Measurements from ENCODE around the gene FAM174A.
"Not testable (repeated sequence)": the region's sequence is repeated elsewhere in the genome, so short reads cannot be mapped to it uniquely, and the experiment has no call there.

FAM174A gene

GRCh38 chr5:100600298-100600994 lies 65.3 kb downstream of the FAM174A start:
- Mint-ChIP-seq H3K36me3 (ENCODE audit: low read depth) (no peaks in the 10 kb centered on the region), H3K27ac (no peak overlapping the region), H3K9me3 (no peaks in the 10 kb centered on the region), H3K27me3 (peaks cover 5% of the 10 kb centered on the region), H3K4me3 (no peak overlapping the region), H3K4me1 (ENCODE audit: low read depth) (no peaks in the 10 kb centered on the region)

GRCh38 chr5:100603141-100603540 lies 68.0 kb downstream of the FAM174A start:
- no peaks in the 10 kb centered on the region for H3K9me3 Mint-ChIP-seq
- H3K4me3 Mint-ChIP-seq: no peak overlapping the region
- H3K27ac Mint-ChIP-seq: no peak overlapping the region
- no peaks in the 10 kb centered on the region for H3K4me1 Mint-ChIP-seq (ENCODE audit: low read depth)
- H3K36me3 Mint-ChIP-seq (ENCODE audit: low read depth): no peaks in the 10 kb centered on the region
- peaks cover 5% of the 10 kb centered on the region for H3K27me3 Mint-ChIP-seq

- not testable (repeated sequence) for H3K27ac Mint-ChIP-seq, H3K9me3 Mint-ChIP-seq
Measured at GRCh38 chr5:100604021-100604420, 68.8 kb downstream of the FAM174A start.

GRCh38 chr5:100609594-100609993 lies 74.4 kb downstream of the FAM174A start:
- no peak overlapping the region for H3K27ac Mint-ChIP-seq
- no peak overlapping the region for H3K4me3 Mint-ChIP-seq
- no peaks in the 10 kb centered on the region for H3K9me3 Mint-ChIP-seq
- H3K27me3 Mint-ChIP-seq: peaks cover 9% of the 10 kb centered on the region
- no peaks in the 10 kb centered on the region for H3K4me1 Mint-ChIP-seq (ENCODE audit: low read depth)
- no peaks in the 10 kb centered on the region for H3K36me3 Mint-ChIP-seq (ENCODE audit: low read depth)

More at GRCh38 chr5:100604021-100604420, 68.8 kb downstream of the FAM174A start:
- not testable (repeated sequence) for H3K4me3 Mint-ChIP-seq; H3K27me3 Mint-ChIP-seq; H3K4me1 Mint-ChIP-seq (ENCODE audit: low read depth); H3K36me3 Mint-ChIP-seq (ENCODE audit: low read depth)

- Mint-ChIP-seq H3K36me3 (ENCODE audit: low read depth) (no peaks in the 10 kb centered on the region), H3K27ac (no peak overlapping the region), H3K4me1 (ENCODE audit: low read depth) (no peaks in the 10 kb centered on the region), H3K9me3 (no peaks in the 10 kb centered on the region), H3K27me3 (peaks cover 15% of the 10 kb centered on the region), H3K4me3 (no peak overlapping the region)
Measured at GRCh38 chr5:100614308-100614707, 79.1 kb downstream of the FAM174A start.

GRCh38 chr5:100615362-100615761 lies 80.2 kb downstream of the FAM174A start:
- Mint-ChIP-seq H3K4me1 (ENCODE audit: low read depth) (no peaks in the 10 kb centered on the region), H3K36me3 (ENCODE audit: low read depth) (no peaks in the 10 kb centered on the region), H3K27ac (no peak overlapping the region), H3K27me3 (peaks cover 15% of the 10 kb centered on the region), H3K9me3 (no peaks in the 10 kb centered on the region), H3K4me3 (no peak overlapping the region)

- Mint-ChIP-seq H3K4me1 (ENCODE audit: low read depth) (no peaks in the 10 kb centered on the region), H3K27me3 (peaks cover 13% of the 10 kb centered on the region), H3K36me3 (ENCODE audit: low read depth) (no peaks in the 10 kb centered on the region), H3K9me3 (no peaks in the 10 kb centered on the region), H3K4me3 (no peak overlapping the region), H3K27ac (no peak overlapping the region)
Measured at GRCh38 chr5:100616291-100616690, 81.1 kb downstream of the FAM174A start.

- H3K27me3 Mint-ChIP-seq: peaks cover 10% of the 10 kb centered on the region
- no peak overlapping the region for H3K27ac Mint-ChIP-seq
Measured at GRCh38 chr5:100616981-100617380, 81.8 kb downstream of the FAM174A start.

GRCh38 chr5:100623719-100624118 lies 88.5 kb downstream of the FAM174A start:
- no peaks in the 10 kb centered on the region for H3K4me1 Mint-ChIP-seq (ENCODE audit: low read depth)
- H3K9me3 Mint-ChIP-seq: no peaks in the 10 kb centered on the region
- H3K4me3 Mint-ChIP-seq: no peak overlapping the region
- no peak overlapping the region for H3K27ac Mint-ChIP-seq
- H3K27me3 Mint-ChIP-seq: peaks cover 3% of the 10 kb centered on the region
- no peaks in the 10 kb centered on the region for H3K36me3 Mint-ChIP-seq (ENCODE audit: low read depth)

More at GRCh38 chr5:100616981-100617380, 81.8 kb downstream of the FAM174A start:
- no peaks in the 10 kb centered on the region for H3K9me3 Mint-ChIP-seq
- no peaks in the 10 kb centered on the region for H3K4me1 Mint-ChIP-seq (ENCODE audit: low read depth)
- H3K36me3 Mint-ChIP-seq (ENCODE audit: low read depth): no peaks in the 10 kb centered on the region
- H3K4me3 Mint-ChIP-seq: no peak overlapping the region

- Mint-ChIP-seq H3K4me3 (no peak overlapping the region), H3K36me3 (ENCODE audit: low read depth) (no peaks in the 10 kb centered on the region), H3K9me3 (no peaks in the 10 kb centered on the region), H3K27me3 (no peaks in the 10 kb centered on the region), H3K27ac (no peak overlapping the region), H3K4me1 (ENCODE audit: low read depth) (no peaks in the 10 kb centered on the region)
Measured at GRCh38 chr5:100634937-100635534, 99.9 kb downstream of the FAM174A start.
